ENCODE results near the gene NDST4.

Gene NDST4

DNA sequence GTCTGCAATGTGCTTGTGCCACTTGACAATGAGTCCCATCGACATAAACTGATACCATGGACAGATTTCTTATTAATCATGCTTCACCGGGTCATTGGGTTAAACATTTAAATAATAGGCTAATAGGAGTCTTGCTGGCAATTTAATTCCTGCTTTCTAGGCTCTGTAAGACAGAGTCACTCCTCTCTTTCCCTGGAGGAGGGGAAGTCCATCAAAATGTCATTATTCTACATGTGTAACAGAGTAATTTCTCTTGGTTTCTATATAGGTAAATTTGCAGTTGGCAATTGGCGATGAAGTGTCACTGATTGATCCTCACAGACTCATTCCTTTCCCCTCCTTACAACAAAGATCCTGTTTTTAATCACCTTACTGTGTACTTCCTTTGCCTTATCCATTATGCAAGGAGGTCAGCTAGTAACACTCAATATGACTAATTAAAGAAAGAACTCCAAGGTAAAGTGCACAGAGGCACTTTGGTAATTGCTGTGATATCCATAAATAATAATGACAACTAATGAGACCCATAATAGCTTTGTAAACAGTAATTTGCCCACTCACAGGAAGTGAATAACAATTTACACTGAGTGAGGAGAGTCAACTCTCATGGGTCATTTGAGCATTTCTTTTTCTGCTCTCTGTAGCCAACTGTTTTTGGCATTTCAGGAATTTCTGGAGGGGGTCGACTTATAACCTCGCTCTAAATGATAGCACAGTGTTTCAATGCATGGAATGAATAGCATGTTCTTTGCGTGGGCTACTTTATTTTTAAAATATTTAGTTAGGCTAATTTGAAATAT is 330.8 kb downstream of the NDST4 start:
- DNase-seq, result no peak

DNA sequence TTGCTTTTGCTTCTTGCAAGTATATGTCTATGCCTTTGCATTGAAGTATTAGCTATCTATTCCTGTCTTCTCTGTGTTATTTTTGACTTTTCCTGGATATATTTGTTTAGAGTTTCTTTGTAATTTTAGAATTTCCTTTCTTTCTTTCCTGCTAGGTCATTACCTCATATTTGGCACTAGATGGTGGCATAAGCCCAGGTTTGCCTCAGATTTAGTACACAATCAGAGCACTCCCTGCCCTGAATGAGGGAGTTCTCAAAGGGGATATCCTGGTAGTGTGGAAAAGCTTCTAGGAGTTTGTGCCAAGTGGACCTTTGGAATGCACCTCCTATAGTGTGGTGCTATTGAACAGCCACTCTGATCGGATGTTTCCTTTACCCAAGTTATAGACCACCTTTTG is 333.2 kb downstream of the NDST4 start:
- no peak for DNase-seq

Measured in suppressor macrophage treated with lipopolysaccharide for 1 hour (primary cell).